HG02798 (cell line): ENCODE data around the gene PUM2.
"Not testable (repeated sequence)": the region's sequence is repeated elsewhere in the genome, so short reads cannot be mapped to it uniquely, and the experiment has no call there.

Source experiments
- ATAC-seq: cut with Tn5 transposase; IDR thresholded peaks from one replicate; pipeline ENCODE4 v1.9.1; 2021; ENCODE audit warnings: mild to moderate bottlenecking; ENCODE audit not compliant: unreplicated experiment, poor library complexity

Gene PUM2

GRCh38 chr2:20350753-20351554, at the start of gene PUM2:
Gene PUM2, minus strand, starts transcription at chr2:20350844. Its CDS starts 23,484 bp downstream, at chr2:20327360.
- peak; percentile 89 for ATAC-seq

GRCh38 chr2:20400306-20400705, 49.7 kb upstream of the PUM2 start:
- no peak for ATAC-seq

DNA sequence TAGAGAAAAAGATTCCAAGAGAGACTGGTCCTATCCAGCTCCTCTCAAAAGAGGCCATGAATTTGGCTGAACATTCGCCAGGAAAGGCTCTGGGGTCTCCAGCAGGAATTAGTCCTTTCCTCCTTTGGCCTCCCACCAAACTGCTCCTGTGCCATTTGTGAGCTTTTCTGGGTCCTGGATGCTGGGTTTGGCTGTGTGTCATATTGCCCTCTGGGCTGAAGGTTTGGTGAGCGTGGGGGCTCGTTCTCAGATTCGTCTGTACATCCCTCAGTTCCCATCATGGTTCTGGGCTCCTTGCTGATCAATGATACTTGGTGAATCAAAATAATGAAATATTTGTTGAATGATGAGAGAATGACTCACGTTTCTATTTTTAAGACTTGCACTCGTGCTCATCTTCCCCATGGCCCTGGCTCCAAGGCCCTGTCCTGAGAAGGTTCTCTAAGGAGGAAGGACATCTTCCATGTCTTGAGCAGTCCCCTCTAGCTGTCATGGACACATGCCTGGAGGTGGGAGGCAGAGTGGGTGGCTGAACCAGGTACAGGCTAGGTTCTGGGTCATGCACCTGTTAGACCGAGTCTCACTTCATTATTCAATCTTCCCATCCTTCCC, 48.4 kb upstream of the PUM2 start:
- no peak for ATAC-seq

DNA sequence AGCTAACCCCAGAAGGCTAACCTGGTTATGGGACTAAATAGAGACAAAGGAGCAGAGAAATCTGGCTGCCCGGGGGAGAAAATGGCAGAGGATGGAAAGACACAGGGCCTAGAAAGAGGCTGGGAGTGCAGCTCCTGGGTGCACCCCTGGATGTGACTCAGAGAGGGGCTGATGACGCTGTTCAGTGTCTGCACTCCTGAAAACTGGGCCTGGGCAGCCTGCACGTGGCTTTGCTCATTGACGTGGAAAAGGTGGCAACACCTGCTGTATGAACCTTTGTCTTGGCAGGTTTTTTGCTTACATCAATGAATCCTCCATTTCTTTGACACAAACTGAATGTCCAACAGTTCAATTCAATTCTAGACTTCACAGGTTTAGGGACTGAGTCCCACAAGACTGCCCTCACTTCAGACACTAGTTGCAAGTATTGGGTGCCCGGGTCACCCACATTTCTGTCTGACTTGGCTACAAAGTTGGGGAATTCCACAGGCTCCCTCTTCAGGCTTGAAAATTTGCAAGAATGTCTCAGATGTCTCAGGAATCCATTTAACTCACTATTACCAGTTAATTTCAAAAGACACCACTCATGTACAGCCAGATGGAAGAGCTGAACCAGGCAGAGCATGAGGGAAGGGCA, 47.3 kb upstream of the PUM2 start:
- no peak for ATAC-seq

DNA sequence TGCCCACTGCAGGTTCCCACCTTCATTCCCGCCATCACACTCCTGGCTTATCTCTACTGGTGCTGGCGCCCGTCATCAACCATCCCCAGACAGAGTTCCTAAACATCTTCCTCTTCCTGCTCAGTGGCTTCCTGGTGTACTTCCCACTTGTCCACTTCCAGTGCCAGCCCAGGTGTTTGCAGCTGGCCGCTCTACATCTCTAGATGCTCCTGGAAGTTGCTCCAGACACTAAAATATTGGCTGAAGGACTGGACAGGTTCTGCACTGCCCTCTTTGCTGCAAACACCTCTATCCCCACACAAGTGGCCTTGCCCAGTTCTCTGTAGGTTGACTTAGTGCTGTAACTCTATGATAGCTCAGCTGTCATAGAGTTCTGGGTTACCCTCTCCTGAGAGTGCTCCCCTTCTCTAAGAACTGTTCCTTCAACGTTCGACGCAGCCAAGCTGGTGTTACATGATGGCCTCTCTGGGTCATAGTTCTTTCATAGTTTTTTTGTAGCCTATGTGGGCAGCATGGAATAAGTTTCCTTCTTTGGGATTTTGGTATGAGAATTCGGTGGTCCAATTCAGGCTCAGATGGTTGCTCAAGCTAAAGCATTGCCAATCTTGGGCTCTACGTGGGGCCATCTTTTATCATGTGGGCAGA, 45.8 kb upstream of the PUM2 start:
- ATAC-seq, result no peak

GRCh38 chr2:20393986-20394385, 43.3 kb upstream of the PUM2 start:
- ATAC-seq, result no peak

DNA sequence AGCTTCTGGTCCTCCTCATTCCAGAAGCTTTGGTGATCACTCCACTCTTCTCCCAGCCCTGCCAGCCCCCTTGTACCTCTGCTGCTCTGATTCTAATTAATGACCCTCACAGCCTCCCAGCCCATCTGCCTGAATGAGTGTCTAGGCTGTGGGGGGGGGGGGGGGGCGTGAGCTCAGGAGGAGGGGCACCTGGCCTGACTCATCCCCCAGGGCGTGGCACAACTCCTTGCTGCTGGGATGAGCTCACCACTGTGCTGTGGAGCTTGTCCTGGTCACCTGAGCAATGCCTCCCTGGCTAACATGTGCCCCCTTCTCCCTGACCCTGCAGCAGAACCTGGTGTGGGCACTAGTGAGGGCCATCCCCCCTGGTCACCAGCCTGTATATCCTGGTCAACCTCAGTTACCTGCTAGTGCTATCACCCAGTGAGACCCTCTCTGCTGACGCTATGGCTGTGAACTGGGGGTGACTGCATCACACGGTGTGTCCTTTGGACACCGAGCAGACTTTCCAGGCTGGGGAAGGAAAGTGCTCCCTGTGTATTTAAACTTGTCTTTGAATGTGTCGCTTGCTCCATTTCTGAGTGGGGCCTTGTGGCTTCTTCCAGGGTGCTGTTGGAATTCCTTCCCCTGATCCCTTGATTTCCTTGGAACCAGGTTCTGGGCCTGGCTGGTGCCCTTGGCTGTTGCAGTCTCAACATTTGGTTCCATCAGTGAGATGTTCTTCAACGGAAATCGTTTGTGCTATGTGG, 41.5 kb upstream of the PUM2 start:
- no peak for ATAC-seq

GRCh38 chr2:20390524-20391123, 40.0 kb upstream of the PUM2 start:
- ATAC-seq, result no peak

DNA sequence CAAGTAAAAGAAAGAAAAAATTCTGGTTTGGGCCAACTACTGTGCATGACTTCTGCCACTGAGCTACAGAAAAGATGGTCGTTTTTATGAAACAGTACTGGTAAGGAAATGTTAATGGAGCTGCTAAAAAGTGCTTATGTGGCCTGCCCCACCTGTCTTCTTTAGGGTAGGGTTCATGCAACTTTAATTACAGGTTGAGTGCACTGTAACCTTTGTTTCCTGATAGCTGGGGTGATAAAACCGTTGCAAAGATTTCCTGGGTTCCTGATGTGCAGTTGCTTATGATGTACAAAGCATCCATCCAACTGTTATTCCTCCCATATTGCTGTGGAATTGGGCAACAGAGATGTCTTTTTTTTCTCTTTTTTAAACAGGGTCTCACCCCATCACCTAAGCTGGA, 34.3 kb upstream of the PUM2 start:
- ATAC-seq, result no peak

DNA sequence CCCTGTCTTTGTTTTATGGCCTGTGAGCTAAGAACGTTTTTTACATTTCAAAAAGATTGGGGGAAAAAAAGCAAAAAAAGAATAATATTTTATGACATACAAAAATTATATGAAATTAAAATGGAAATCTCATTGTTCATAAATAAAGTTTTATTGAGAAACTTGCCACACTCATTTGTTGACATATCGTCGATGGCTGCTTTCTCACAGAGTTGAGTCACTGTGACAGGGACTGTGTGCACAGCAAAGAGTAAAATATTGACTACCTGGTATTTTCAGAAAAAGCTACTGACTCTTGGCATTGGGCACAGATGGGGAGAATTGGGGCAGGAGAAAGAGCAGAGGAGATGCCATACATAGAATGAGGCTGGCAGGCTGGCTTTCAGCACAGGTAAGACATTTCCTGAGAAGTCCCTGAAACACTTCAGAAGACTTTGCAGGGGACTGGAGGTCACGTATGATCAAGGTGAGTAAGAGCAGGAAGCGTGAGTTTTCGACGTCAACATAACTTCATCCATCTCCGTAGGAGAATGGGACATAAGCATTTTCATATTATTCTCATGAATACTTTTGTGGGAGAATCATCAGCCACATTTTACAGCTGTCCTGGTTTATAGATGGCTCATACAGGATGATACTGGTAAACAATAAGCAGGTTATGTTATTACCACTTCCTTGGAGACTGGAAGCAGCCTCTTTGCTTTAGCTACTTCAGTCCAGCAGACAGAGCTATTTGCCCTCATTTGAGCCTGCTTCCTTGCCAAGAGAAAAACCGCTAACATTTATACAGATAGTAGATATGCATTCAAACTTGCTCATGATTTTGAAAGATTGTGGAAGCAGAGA, 32.5 kb upstream of the PUM2 start:
- ATAC-seq, result no peak

- no peak for ATAC-seq
Measured at GRCh38 chr2:20381457-20381856, 30.8 kb upstream of the PUM2 start.

DNA sequence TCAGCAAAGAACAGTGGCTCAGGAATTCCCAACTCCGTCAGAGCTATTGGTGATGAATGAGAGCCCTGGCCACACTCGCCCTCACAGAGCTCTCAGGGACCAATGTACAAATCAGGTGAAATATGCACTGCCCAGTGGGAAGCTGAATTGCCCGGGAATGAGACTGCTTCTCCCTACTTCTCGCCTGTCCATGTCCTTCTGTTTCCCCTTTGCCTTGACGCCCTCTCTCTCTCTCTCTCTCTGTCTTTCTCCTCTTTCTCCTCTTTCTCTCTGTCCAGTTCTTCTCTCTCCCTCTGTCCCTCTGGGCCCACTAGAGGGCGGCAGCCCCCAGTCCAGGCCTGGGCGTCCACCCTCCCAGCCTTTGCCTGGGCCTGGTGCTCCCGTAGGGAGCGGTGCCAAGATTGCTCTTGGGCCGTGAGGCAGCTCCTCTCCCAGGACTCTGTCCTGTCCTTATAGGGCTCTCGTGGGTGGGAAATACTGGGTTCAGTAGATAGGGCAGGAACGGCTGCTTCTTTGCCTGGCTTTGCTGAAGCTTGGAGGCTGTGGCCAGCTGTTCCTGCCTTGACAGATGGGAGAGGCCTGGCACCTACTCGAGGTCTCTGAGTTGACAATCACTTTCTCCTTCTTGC, 28.4 kb upstream of the PUM2 start:
- no peak for ATAC-seq

DNA sequence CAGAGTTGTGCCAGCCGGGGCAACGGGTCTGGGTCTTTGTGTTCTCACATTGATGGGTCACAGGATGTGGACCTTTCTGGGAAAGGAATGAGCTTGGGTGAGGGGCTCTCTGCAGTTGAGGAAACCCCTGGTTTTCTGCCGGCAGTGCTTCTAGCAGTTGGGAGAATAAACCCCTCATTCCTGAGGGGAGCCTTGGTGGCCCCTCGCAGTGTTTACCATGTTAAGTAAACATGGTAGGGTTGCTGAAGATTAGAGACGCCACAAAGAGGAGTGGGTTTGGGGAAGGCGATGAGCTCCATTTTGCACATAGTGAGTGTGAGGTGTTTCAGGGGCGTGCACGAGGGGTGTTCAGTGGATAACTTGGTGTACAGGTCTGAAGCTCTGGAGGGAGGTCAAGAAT, 27.7 kb upstream of the PUM2 start:
- ATAC-seq, result no peak

GRCh38 chr2:20377741-20378140, 27.1 kb upstream of the PUM2 start:
- no peak for ATAC-seq

- ATAC-seq, result not testable (repeated sequence)
Measured at GRCh38 chr2:20374982-20375381, 24.3 kb upstream of the PUM2 start.

GRCh38 chr2:20372896-20373640, 22.4 kb upstream of the PUM2 start:
- ATAC-seq, result no peak

GRCh38 chr2:20371323-20372025, 20.8 kb upstream of the PUM2 start:
- no peak for ATAC-seq
